Middle frontal gyrus (tissue), 1 donor: Measurements from ENCODE around the gene CEP164.
"Not testable (repeated sequence)": the region's sequence is repeated elsewhere in the genome, so short reads cannot be mapped to it uniquely, and the experiment has no call there.

Source experiments
- DNase-seq: peaks from one replicate; pipeline ENCODE4 v3.0.0-alpha.2; 2015; ENCODE audit warnings: low spot score; ENCODE audit errors: extremely low spot score

The CEP164 gene

GRCh38 chr11:117392979-117393378 lies 65.3 kb downstream of the CEP164 start:
- no peak for DNase-seq

GRCh38 chr11:117394221-117394925 lies 66.7 kb downstream of the CEP164 start:
- no peak for DNase-seq

- DNase-seq, result no peak
Measured at GRCh38 chr11:117395476-117395875, 67.8 kb downstream of the CEP164 start.

GRCh38 chr11:117396970-117397369 lies 69.3 kb downstream of the CEP164 start:
- DNase-seq, result peak; percentile 4

- DNase-seq, result not testable (repeated sequence)
Measured at GRCh38 chr11:117398618-117399017, 71.0 kb downstream of the CEP164 start.

GRCh38 chr11:117399100-117399840 lies 71.6 kb downstream of the CEP164 start:
- not testable (repeated sequence) for DNase-seq

GRCh38 chr11:117405898-117406297 lies 78.2 kb downstream of the CEP164 start:
- not testable (repeated sequence) for DNase-seq

- no peak for DNase-seq
Measured at GRCh38 chr11:117407016-117407415, 79.4 kb downstream of the CEP164 start.

GRCh38 chr11:117408356-117408755 lies 80.7 kb downstream of the CEP164 start:
- DNase-seq, result no peak

- DNase-seq, result no peak
Measured at GRCh38 chr11:117409511-117409910, 81.9 kb downstream of the CEP164 start.

- no peak for DNase-seq
Measured at GRCh38 chr11:117410238-117410637, 82.6 kb downstream of the CEP164 start.

- DNase-seq, result no peak
Measured at GRCh38 chr11:117410861-117411710, 83.4 kb downstream of the CEP164 start.

- no peak for DNase-seq
Measured at GRCh38 chr11:117411736-117412135, 84.1 kb downstream of the CEP164 start.

- DNase-seq, result no peak
Measured at GRCh38 chr11:117412176-117412575, 84.5 kb downstream of the CEP164 start.

- DNase-seq, result no peak
Measured at GRCh38 chr11:117412653-117413275, 85.1 kb downstream of the CEP164 start.

GRCh38 chr11:117413616-117414015 lies 86.0 kb downstream of the CEP164 start:
- DNase-seq, result no peak

- DNase-seq, result no peak
Measured at GRCh38 chr11:117414724-117415123, 87.1 kb downstream of the CEP164 start.

GRCh38 chr11:117415358-117415896 lies 87.8 kb downstream of the CEP164 start:
- DNase-seq, result no peak

GRCh38 chr11:117417342-117417741 lies 89.7 kb downstream of the CEP164 start:
- no peak for DNase-seq

- DNase-seq, result no peak
Measured at GRCh38 chr11:117417856-117418255, 90.2 kb downstream of the CEP164 start.
